Tibial nerve (tissue), 3 donors: ENCODE data around the gene NUP93.

Source experiments
- CTCF ChIP-seq, 5 experiments: fragments of 200-600 bp in 3 of 5; fragments of 450-650 bp in 2 of 5; sonication (generic) in 3 of 5; IDR thresholded peaks; one replicate each; pipeline ENCODE4 v1.5.1; 2016 to 2019; ENCODE audit warnings: antibody characterized with exemption in 5 of 5, mild to moderate bottlenecking in 3 of 5, moderate library complexity in 2 of 5
- POLR2A ChIP-seq, 2 donors: fragments of 450-650 bp; IDR thresholded peaks; one replicate each; pipeline ENCODE4 v1.6.1; 2017; ENCODE audit warnings: antibody characterized with exemption in 2 of 2, mild to moderate bottlenecking in 2 of 2, moderate library complexity in 2 of 2

GRCh38 chr16:56767024-56767423, 37.1 kb downstream of the NUP93 start:
- TF ChIP-seq POLR2A (IDR thresholded peaks at IDR 0.05) (no peak), CTCF (IDR thresholded peaks at IDR 0.05) (no peak)
